GM23248 (cell line): ENCODE data around the gene SEC16A. TPM values are rescaled to one million over a fixed set of nuclear protein-coding genes. Genes with fewer than 3 reads are reported as not detected.

Source experiments
- DNase-seq: peaks from one replicate; pipeline ENCODE4 v3.0.0-alpha.2; 2015
- H2AFZ ChIP-seq: fragments of 200-600 bp; sonication (generic); 2 replicates; pipeline ENCODE4 v1.6.1; 2016; ENCODE audit warnings: antibody characterized with exemption
- H3F3A ChIP-seq: fragments of 200-600 bp; sonication (generic); 2 replicates; pipeline ENCODE4 v1.6.1; 2016; ENCODE audit warnings: mild to moderate bottlenecking, antibody characterized with exemption, mixed run types; ENCODE audit not compliant: insufficient read depth
- H3K27ac ChIP-seq: fragments of 200-600 bp; sonication (generic); 2 replicates; pipeline ENCODE4 v1.5.1; 2016; ENCODE audit warnings: mild to moderate bottlenecking
- H3K27me3 ChIP-seq: fragments of 200-600 bp; sonication (generic); replicated peaks from 2 replicates; pipeline ENCODE4 v1.6.1; 2016; ENCODE audit warnings: mild to moderate bottlenecking; ENCODE audit not compliant: insufficient read depth
- H3K36me3 ChIP-seq: fragments of 200-600 bp; sonication (generic); 2 replicates; pipeline ENCODE4 v1.6.1; 2016; ENCODE audit warnings: low read depth, mild to moderate bottlenecking
- H3K4me1 ChIP-seq: fragments of 200-600 bp; sonication (generic); 2 replicates; pipeline ENCODE4 v1.6.1; 2016; ENCODE audit warnings: mild to moderate bottlenecking; ENCODE audit not compliant: insufficient read depth
- H3K4me2 ChIP-seq: fragments of 200-600 bp; sonication (generic); one replicate; pipeline ENCODE4 v1.6.1; 2016; ENCODE audit warnings: mild to moderate bottlenecking; ENCODE audit not compliant: unreplicated experiment
- H3K4me3 ChIP-seq: fragments of 200-600 bp; sonication (generic); 2 replicates; pipeline ENCODE4 v1.5.1; 2016; ENCODE audit warnings: mild to moderate bottlenecking
- H3K79me2 ChIP-seq: fragments of 200-600 bp; sonication (generic); 2 replicates; pipeline ENCODE4 v1.6.1; 2016; ENCODE audit warnings: mild to moderate bottlenecking; ENCODE audit not compliant: insufficient read depth
- H3K9ac ChIP-seq: fragments of 200-600 bp; sonication (generic); 2 replicates; pipeline ENCODE4 v1.6.1; 2016; ENCODE audit warnings: mild to moderate bottlenecking
- H3K9me2 ChIP-seq: fragments of 200-600 bp; sonication (generic); 2 replicates; pipeline ENCODE4 v1.6.1; 2016; ENCODE audit warnings: mixed run types, mild to moderate bottlenecking, moderate library complexity; ENCODE audit not compliant: insufficient read depth
- H3K9me3 ChIP-seq: fragments of 200-600 bp; sonication (generic); one replicate; pipeline ENCODE4 v1.6.1; 2017; ENCODE audit warnings: low read depth
- H4K20me1 ChIP-seq: fragments of 200-600 bp; sonication (generic); 2 replicates; pipeline ENCODE4 v1.6.0; 2016; ENCODE audit not compliant: insufficient read depth
- EZH2 ChIP-seq: fragments of 200-600 bp; sonication (generic); IDR thresholded peaks from 2 replicates; pipeline ENCODE4 v1.6.1; 2018; ENCODE audit warnings: antibody characterized with exemption, mild to moderate bottlenecking; ENCODE audit not compliant: insufficient read depth, poor library complexity, severe bottlenecking
- EZH2phosphoT487 ChIP-seq: fragments of 200-600 bp; sonication (generic); IDR thresholded peaks from 2 replicates; pipeline ENCODE4 v1.6.1; 2018; ENCODE audit warnings: antibody characterized with exemption, moderate library complexity, mild to moderate bottlenecking, low read depth; ENCODE audit not compliant: insufficient read depth
- WGBS, 2 experiments: methylation state at CpG; one replicate each; pipeline ENCODE4 v1.1.6; 2015 to 2017; ENCODE audit warnings: low lambda C conversion rate in 2 of 2, low coverage in 1 of 2; ENCODE audit errors: missing lambda C conversion rate in 2 of 2; 5-methylcytosine and 5-hydroxymethylcytosine counted together
- in situ Hi-C: fragments of 300-500 bp; cut with MboI; formaldehyde crosslinking; loops from 2 replicates; pipeline ENCODE4 v1.15.0; 2020
- polyA plus RNA-seq: library from polyadenylated mRNA; unstranded; fragments of >200 nt; fragmentation: Nextera tagmentation; extraction: Ambion mirVana; gene quantifications from 2 replicates; pipeline ENCODE4 v1.2.1, GENCODE V29; 2016
- total RNA-seq: library from RNA; depleted of rRNA; stranded (reverse); fragments of >200 nt; shearing (Covaris generic); gene quantifications from 2 replicates; pipeline ENCODE4 v1.2.3, GENCODE V29; 2014

Gene SEC16A
- total and polyA plus RNA-seq, 2 experiments from 2014 or later: 34.5 to 43.4 TPM

DNA sequence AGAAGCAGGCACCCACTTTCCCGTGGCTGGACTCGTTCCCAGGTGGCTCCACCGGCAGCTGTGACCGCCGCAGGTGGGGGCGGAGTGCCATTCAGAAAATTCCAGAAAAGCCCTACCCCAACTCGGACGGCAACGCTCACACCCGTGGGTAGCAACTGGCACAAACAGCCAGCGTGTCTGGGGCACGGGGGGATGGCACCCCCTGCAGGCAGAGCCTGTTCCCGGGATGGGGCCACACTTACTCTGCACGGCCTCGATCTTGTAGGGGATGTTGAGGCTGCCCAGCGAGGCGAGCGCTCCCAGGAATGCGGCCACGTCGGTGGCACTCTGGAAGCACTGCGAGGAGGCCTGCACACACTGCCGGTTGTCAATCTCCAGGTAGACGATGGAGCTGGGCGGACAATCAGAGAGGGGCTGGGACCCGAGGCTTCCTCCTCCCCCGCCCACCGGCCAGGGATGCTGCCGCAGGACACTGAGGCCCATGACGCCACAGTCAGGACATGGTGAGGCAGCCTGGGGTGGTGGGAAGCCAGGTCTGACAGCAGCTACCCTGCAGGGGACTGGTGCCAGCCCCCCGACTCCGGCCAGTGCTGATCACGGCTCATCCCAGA, 20.2 kb upstream of the SEC16A start:
- no peak for TF ChIP-seq EZH2
- TF ChIP-seq EZH2phosphoT487: no peak
- Histone ChIP-seq H3K36me3 (no peaks in the 10 kb centered on the region), H4K20me1 (no peaks in the 10 kb centered on the region), H3K4me3 (no peak overlapping the region), H3K27me3 (no peaks in the 10 kb centered on the region), H3K27ac (no peak overlapping the region), H3K9ac (no peak overlapping the region), H3K4me1 (no peaks in the 10 kb centered on the region), H3K9me2 (no peaks in the 10 kb centered on the region), H3K9me3 (no peaks in the 10 kb centered on the region), H2AFZ (no peak overlapping the region), H3K4me2 (no peak overlapping the region), H3F3A (no peaks in the 10 kb centered on the region), H3K79me2 (no peaks in the 10 kb centered on the region)
- in situ Hi-C loops: no loop called here
- DNase-seq: no peak
- WGBS, 2 experiments: 93 to 94% methylated on average over 32 to 33 of the region's 33 CpGs

DNA sequence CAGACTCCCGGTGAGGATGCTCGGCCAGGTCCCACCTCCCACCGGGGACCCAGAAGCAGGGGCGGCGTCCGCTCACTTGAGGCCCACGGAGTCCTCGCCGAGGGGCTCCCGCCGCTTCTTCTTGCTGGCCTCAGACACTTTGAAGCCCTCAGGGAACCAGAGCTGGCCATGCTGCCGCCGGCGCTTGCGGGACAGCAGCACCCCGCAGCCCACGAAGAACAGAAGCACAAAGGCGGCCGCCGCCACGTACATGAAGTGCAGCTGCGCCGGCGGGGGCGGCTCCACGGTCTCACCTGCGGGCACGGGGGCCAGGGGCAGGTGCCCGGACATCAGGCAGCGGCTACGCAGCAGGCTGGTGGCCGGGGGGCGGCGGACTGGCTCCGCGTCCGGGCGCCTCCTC, 19.4 kb upstream of the SEC16A start:
- Histone ChIP-seq H3K27ac (no peak overlapping the region), H3K9ac (no peak overlapping the region), H3K4me2 (no peak overlapping the region), H3K36me3 (no peaks in the 10 kb centered on the region), H3K79me2 (no peaks in the 10 kb centered on the region), H3K27me3 (no peaks in the 10 kb centered on the region), H3K9me2 (no peaks in the 10 kb centered on the region), H3K4me3 (no peak overlapping the region), H4K20me1 (no peaks in the 10 kb centered on the region), H2AFZ (no peak overlapping the region), H3F3A (no peaks in the 10 kb centered on the region), H3K9me3 (no peaks in the 10 kb centered on the region), H3K4me1 (no peaks in the 10 kb centered on the region)
- in situ Hi-C loops: no loop called here
- whole genome bisulfite sequencing, 2 experiments: 94 to 97% methylated on average over 19 to 38 of the region's 38 CpGs
- no peak for TF ChIP-seq EZH2
- no peak for TF ChIP-seq EZH2phosphoT487
- no peak for DNase-seq

DNA sequence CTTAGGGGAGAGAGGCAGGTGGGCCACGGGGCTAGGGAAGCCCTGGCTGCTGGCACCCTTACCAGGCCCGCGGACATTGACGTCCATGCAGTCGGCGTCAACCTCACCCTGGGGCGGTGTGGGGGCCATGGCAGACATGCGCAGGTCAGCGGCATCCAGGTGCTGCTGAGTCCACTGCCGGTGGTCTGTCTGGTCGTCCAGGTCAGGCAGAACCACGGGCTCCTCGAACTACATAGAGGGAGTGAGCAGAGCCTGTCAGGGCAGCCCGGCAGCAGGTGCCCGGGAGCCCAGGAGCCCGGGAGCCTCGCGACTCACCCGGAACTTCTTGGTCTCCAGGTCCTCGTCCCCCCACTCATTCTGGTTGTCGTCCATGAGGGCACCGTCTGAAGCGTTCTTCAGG, 18.8 kb upstream of the SEC16A start:
- DNase-seq: no peak
- H3K9me2 ChIP-seq: no peaks in the 10 kb centered on the region
- H3F3A ChIP-seq: no peaks in the 10 kb centered on the region
- H3K27me3 ChIP-seq: no peaks in the 10 kb centered on the region
- H3K4me1 ChIP-seq: no peaks in the 10 kb centered on the region
- in situ Hi-C loops: no loop called here
- H3K79me2 ChIP-seq: no peaks in the 10 kb centered on the region
- no peaks in the 10 kb centered on the region for H4K20me1 ChIP-seq
- 94 to 97% methylated on average over 19 to 23 of the region's 23 CpGs for WGBS, 2 experiments
- H3K4me3 ChIP-seq: no peak overlapping the region
- no peak overlapping the region for H2AFZ ChIP-seq
- no peaks in the 10 kb centered on the region for H3K36me3 ChIP-seq
- no peak overlapping the region for H3K27ac ChIP-seq
- no peak overlapping the region for H3K9ac ChIP-seq
- H3K9me3 ChIP-seq: no peaks in the 10 kb centered on the region
- TF ChIP-seq EZH2 (no peak), EZH2phosphoT487 (no peak)
- H3K4me2 ChIP-seq: no peak overlapping the region

DNA sequence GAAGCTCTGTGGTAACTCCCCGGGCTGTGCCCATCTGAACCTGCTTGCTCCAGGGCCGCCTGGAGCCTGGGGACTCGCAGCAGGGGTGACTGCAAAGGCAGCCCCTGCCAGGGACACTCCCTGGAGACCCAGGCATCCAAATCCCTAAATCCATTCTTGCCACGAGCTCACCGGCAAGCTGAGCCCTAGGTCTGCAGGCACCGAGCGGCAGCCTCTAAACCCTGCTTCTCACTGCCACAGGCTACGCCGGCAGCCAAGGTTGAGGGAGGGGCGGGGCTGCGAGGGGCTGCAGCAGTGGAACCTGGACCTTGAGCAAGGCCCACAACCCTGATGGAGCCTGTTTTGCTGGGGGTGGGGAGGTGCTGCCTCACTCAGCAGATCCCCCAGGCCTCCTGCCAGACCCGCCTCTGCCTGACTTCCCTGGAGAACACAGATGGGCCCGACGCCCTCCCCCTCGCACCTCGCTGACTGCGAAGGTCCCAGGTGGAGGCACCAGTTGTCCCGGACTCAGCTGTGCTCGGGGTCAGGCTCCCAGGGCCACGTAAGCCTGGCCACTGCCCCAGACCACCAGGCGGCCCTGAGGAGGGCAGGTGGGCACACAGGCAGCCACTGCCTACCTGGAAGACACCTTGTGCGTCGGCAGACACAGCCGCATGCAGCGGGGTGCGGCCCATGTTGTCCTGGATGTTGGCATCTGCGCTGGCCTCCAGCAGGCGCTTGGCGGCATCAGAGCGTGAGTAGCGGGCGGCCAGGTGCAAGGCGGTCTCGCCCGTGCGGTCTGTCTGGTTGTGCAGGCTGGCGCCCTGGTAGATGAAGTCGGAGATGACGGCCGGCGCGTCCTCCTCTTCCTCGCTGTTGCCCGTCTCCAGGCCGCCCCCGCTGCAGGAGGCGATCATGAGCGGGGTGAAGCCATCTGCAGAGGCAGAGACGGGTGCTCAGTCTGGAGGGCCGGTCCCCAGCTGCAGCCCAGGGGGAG, 17.4 kb upstream of the SEC16A start:
- TF ChIP-seq EZH2phosphoT487 (no peak), EZH2 (no peak)
- Histone ChIP-seq H4K20me1 (no peaks in the 10 kb centered on the region), H3K27me3 (no peaks in the 10 kb centered on the region), H3K79me2 (no peaks in the 10 kb centered on the region), H3K9ac (no peak overlapping the region), H3K9me2 (no peaks in the 10 kb centered on the region), H3K9me3 (no peaks in the 10 kb centered on the region), H3F3A (no peaks in the 10 kb centered on the region), H2AFZ (no peak overlapping the region), H3K4me3 (no peak overlapping the region), H3K27ac (no peak overlapping the region), H3K4me2 (no peak overlapping the region), H3K4me1 (no peaks in the 10 kb centered on the region), H3K36me3 (no peaks in the 10 kb centered on the region)
- DNase-seq: no peak
- in situ Hi-C loops: no loop called here
- 94% methylated on average over 42 to 50 of the region's 50 CpGs for WGBS, 2 experiments
